ENCODE results near the gene MAPK1. TPM values are rescaled to one million over a fixed set of nuclear protein-coding genes. Genes with fewer than 3 reads are reported as not detected.

Gene MAPK1
- total and polyA plus RNA-seq, 9 of the 15 experiments (the other 6 are each of a cell fraction or from before 2014, with no cell fraction given) = 46.3 to 575 (median 283) TPM

GRCh38 chr22:21832291-21833290 is 34.9 kb downstream of the MAPK1 start (continued):
- TF ChIP-seq JUN (IDR thresholded peaks at IDR 0.05; ENCODE audit: borderline replicate concordance, low read depth, low read length) (no peak), JUN (CRISPR knock-in tag; IDR thresholded peaks at IDR 0.05; ENCODE audit: borderline replicate concordance) (0 out of 2 replicates have a peak, but pooled peaks have one; percentile 77), MLX (CRISPR knock-in tag; conservative IDR thresholded peaks at IDR 0.05) (peak in 1 of 2 experiments; percentile 50; a peak in 1 of 4 replicates), ETV5 (CRISPR knock-in tag; IDR thresholded peaks at IDR 0.05; ENCODE audit: low read depth) (peak; percentile 51; the same call in 1 of the 2 replicates), TFAP4 (CRISPR knock-in tag; IDR thresholded peaks at IDR 0.05; ENCODE audit: borderline replicate concordance) (peak; percentile 49; the same call in 1 of the 2 replicates), TCF3 (CRISPR knock-in tag; IDR thresholded peaks at IDR 0.05) (0 out of 2 replicates have a peak, but pooled peaks have one; percentile 15), MXI1 (IDR thresholded peaks at IDR 0.05; ENCODE audit: low read depth, low read length) (no peak)
- TF ChIP-seq, protein P1, sequence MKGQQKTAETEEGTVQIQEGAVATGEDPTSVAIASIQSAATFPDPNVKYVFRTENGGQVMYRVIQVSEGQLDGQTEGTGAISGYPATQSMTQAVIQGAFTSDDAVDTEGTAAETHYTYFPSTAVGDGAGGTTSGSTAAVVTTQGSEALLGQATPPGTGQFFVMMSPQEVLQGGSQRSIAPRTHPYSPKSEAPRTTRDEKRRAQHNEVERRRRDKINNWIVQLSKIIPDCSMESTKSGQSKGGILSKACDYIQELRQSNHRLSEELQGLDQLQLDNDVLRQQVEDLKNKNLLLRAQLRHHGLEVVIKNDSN (CRISPR knock-in tag; IDR thresholded peaks at IDR 0.05) = 0 out of 2 replicates have a peak, but pooled peaks have one; percentile 52
